Thyroid gland (tissue), 4 donors: Measurements from ENCODE around the gene TYK2. TPM values are rescaled to one million over a fixed set of nuclear protein-coding genes. Genes with fewer than 3 reads are reported as not detected.
"Not testable (repeated sequence)": the region's sequence is repeated elsewhere in the genome, so short reads cannot be mapped to it uniquely, and the experiment has no call there.

Experiments used
- DNase-seq, 2 donors: peaks; one replicate each; pipeline ENCODE4 v3.0.0-alpha.2; 2019
- H3K27ac ChIP-seq, 3 donors: fragments of 200-600 bp; sonication (generic); 1 replicate in 2 of 3; 2 replicates in 1 of 3; pipeline ENCODE4 v1.5.1; 2016 to 2019; ENCODE audit warnings: mild to moderate bottlenecking in 1 of 3, moderate library complexity in 1 of 3
- H3K27me3 ChIP-seq: fragments of 200-600 bp; sonication (generic); one replicate; pipeline ENCODE4 v1.5.1; 2019
- H3K36me3 ChIP-seq, 2 donors: fragments of 200-600 bp; sonication (generic); one replicate each; pipeline ENCODE4 v1.5.1; 2016 to 2019
- H3K4me1 ChIP-seq, 2 donors: fragments of 200-600 bp; sonication (generic); one replicate each; pipeline ENCODE4 v1.5.1; 2017 to 2019
- H3K4me3 ChIP-seq, 3 donors: fragments of 200-600 bp; sonication (generic); replicated peaks in 1 of 3; 1 replicate in 2 of 3; 2 replicates in 1 of 3; pipeline ENCODE4 v1.5.1; 2016; ENCODE audit warnings: mild to moderate bottlenecking in 1 of 3
- H3K9me3 ChIP-seq: fragments of 200-600 bp; sonication (generic); one replicate; pipeline ENCODE4 v1.5.1; 2017
- POLR2A ChIP-seq, 2 donors: fragments of 450-650 bp; IDR thresholded peaks; one replicate each; pipeline ENCODE4 v1.6.1; 2017; ENCODE audit warnings: antibody characterized with exemption in 2 of 2, mild to moderate bottlenecking in 2 of 2, moderate library complexity in 1 of 2
- whole genome bisulfite sequencing, 2 donors: methylation state at CpG; one replicate each; pipeline ENCODE4 v1.1.5; 2017; 5-methylcytosine and 5-hydroxymethylcytosine counted together
- intact Hi-C: fragments of 100-400 bp; cut with DNase I; formaldehyde crosslinking; loops from one replicate; pipeline ENCODE4 v1.15.1; 2023
- total RNA-seq, 4 donors: library from RNA; depleted of rRNA; stranded (reverse); fragments of >200 nt; gene quantifications; one replicate each; pipeline ENCODE4 v1.2.3, GENCODE V29; 2016
- TF ChIP-seq, protein P1 (sequence below), 6 experiments: fragments of 200-600 bp in 3 of 6; fragments of 450-650 bp in 3 of 6; sonication (generic) in 3 of 6; IDR thresholded peaks; one replicate each; pipeline ENCODE4 v1.5.1; 2016 to 2019; ENCODE audit warnings: antibody characterized with exemption in 6 of 6, mild to moderate bottlenecking in 2 of 6, inconsistent platforms in 1 of 6, moderate library complexity in 1 of 6

TYK2 gene
- total RNA-seq, 4 donors from 2014 or later, result 59.1 to 127 (median 70.3) TPM

GRCh38 chr19:10368101-10368803, 12.1 kb downstream of the TYK2 start:
- no peak for DNase-seq
- no peaks in the 10 kb centered on the region for H3K27me3 ChIP-seq
- intact Hi-C loops, result no loop called here
- H3K36me3 ChIP-seq, result peaks cover 37 to 45% of the 10 kb centered on the region in 2 donors
- H3K4me3 ChIP-seq, result no peak overlapping the region
- no peak overlapping the region for H3K27ac ChIP-seq
- WGBS, 2 donors, result 90 to 97% methylated on average over 15 of the region's 15 CpGs
- H3K9me3 ChIP-seq, result no peaks in the 10 kb centered on the region
- TF ChIP-seq, protein P1, sequence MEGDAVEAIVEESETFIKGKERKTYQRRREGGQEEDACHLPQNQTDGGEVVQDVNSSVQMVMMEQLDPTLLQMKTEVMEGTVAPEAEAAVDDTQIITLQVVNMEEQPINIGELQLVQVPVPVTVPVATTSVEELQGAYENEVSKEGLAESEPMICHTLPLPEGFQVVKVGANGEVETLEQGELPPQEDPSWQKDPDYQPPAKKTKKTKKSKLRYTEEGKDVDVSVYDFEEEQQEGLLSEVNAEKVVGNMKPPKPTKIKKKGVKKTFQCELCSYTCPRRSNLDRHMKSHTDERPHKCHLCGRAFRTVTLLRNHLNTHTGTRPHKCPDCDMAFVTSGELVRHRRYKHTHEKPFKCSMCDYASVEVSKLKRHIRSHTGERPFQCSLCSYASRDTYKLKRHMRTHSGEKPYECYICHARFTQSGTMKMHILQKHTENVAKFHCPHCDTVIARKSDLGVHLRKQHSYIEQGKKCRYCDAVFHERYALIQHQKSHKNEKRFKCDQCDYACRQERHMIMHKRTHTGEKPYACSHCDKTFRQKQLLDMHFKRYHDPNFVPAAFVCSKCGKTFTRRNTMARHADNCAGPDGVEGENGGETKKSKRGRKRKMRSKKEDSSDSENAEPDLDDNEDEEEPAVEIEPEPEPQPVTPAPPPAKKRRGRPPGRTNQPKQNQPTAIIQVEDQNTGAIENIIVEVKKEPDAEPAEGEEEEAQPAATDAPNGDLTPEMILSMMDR (IDR thresholded peaks at IDR 0.05), result no peak
- no peak for TF ChIP-seq POLR2A (IDR thresholded peaks at IDR 0.05)
- no peaks in the 10 kb centered on the region for H3K4me1 ChIP-seq

- DNase-seq, intact Hi-C loops, H3K4me3 ChIP-seq, H3K4me1 ChIP-seq, H3K27ac ChIP-seq, H3K9me3 ChIP-seq, H3K27me3 ChIP-seq: not testable (repeated sequence)
- WGBS, 2 donors, result 96 to 97% methylated on average over 4 of the region's 4 CpGs
- peaks cover 43 to 45% of the 10 kb centered on the region in 2 donors for H3K36me3 ChIP-seq
These were observed 13.3 kb downstream of the TYK2 start for GRCh38 chr19:10366950-10367512.

GRCh38 chr19:10365518-10365917, 14.9 kb downstream of the TYK2 start:
- no peak overlapping the region for H3K4me3 ChIP-seq
- intact Hi-C loops, result no loop called here
- no peak for DNase-seq
- H3K36me3 ChIP-seq, result peaks cover 45 to 46% of the 10 kb centered on the region in 2 donors
- no peaks in the 10 kb centered on the region for H3K9me3 ChIP-seq
- no peaks in the 10 kb centered on the region for H3K4me1 ChIP-seq
- H3K27ac ChIP-seq, result no peak overlapping the region
- TF ChIP-seq POLR2A (IDR thresholded peaks at IDR 0.05), result no peak
- TF ChIP-seq, protein P1 (IDR thresholded peaks at IDR 0.05), result no peak
- 95 to 96% methylated on average over 23 of the region's 23 CpGs for WGBS, 2 donors
- no peaks in the 10 kb centered on the region for H3K27me3 ChIP-seq

- Histone ChIP-seq H3K27ac (no peak overlapping the region), H3K4me3 (no peak overlapping the region), H3K36me3 (peaks cover 45 to 46% of the 10 kb centered on the region in 2 donors), H3K9me3 (no peaks in the 10 kb centered on the region), H3K4me1 (no peaks in the 10 kb centered on the region), H3K27me3 (no peaks in the 10 kb centered on the region)
- TF ChIP-seq, protein P1 (IDR thresholded peaks at IDR 0.05), result no peak
- no peak for TF ChIP-seq POLR2A (IDR thresholded peaks at IDR 0.05)
- intact Hi-C loops, result no loop called here
- no peak for DNase-seq
- 85 to 100% methylated on average over 1 to 19 of the region's 19 CpGs for WGBS, 2 donors
These were observed 15.7 kb downstream of the TYK2 start for GRCh38 chr19:10364644-10365043.

DNA sequence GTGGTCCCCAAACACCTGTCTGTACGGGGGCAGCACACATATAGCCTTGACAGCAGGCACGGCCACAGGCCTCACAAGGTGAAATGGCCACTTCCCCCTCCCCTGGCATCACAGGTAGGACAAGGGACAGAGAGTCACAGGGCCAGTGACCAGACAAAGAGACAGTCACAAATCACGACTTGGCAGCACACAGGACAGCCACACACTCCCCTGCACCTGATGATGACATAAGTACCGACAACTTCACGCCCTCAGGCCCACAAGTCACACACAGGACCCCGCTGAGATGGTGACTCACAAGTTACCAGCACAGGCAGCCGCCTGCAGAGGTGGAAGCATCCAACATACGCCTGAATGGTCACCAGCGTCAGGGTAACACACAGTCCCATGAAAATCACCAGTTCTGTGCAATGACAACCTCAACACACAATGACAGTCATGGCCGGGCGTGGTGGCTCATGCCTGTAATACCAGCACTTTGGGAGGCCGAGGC, 16.5 kb downstream of the TYK2 start:
- DNase-seq, result no peak
- 93 to 96% methylated on average over 11 to 12 of the region's 12 CpGs for WGBS, 2 donors
- no peaks in the 10 kb centered on the region for H3K9me3 ChIP-seq
- no peak overlapping the region for H3K27ac ChIP-seq
- peaks cover 40 to 45% of the 10 kb centered on the region in 2 donors for H3K36me3 ChIP-seq
- no peaks in the 10 kb centered on the region for H3K27me3 ChIP-seq
- no peak for TF ChIP-seq POLR2A (IDR thresholded peaks at IDR 0.05)
- TF ChIP-seq, protein P1 (IDR thresholded peaks at IDR 0.05), result no peak
- no peaks in the 10 kb centered on the region for H3K4me1 ChIP-seq
- H3K4me3 ChIP-seq, result no peak overlapping the region
- intact Hi-C loops, result no loop called here
